Kidney (tissue), 14 donors: ENCODE results near the gene BUB1B. TPM values are rescaled to one million over a fixed set of nuclear protein-coding genes. Genes with fewer than 3 reads are reported as not detected.
A peak's percentile ranks its signal among the peaks of the same experiment; 100 is the strongest.
"Not testable (repeated sequence)": the region's sequence is repeated elsewhere in the genome, so short reads cannot be mapped to it uniquely, and the experiment has no call there.

Experiments used
- DNase-seq, 5 donors: peaks; one replicate each; pipeline ENCODE4 v3.0.0-alpha.2; 2013 to 2020
- FAIRE-seq: peaks from 2 replicates; lab custom pipeline; 2012; peaks lifted over from hg19 to GRCh38; lab: Jason Lieb, UNC
- H3K27ac ChIP-seq, 2 donors: one replicate each; pipeline ENCODE4 v1.7.0; 2013; ENCODE audit warnings: low read depth in 2 of 2, low read length in 2 of 2, inconsistent platforms in 1 of 2
- H3K27me3 ChIP-seq: one replicate; pipeline ENCODE4 v1.7.1; 2013; ENCODE audit warnings: low read length, inconsistent platforms; ENCODE audit not compliant: control insufficient read depth, insufficient read depth
- H3K36me3 ChIP-seq, 3 donors: one replicate each; pipeline versions ENCODE4 v1.7.0 to v1.7.1; 2013; ENCODE audit warnings: low read length in 3 of 3, control low read depth in 1 of 3, inconsistent platforms in 1 of 3; ENCODE audit not compliant: insufficient read depth in 3 of 3, control insufficient read depth in 2 of 3
- H3K4me1 ChIP-seq, 3 donors: one replicate each; pipeline versions ENCODE4 v1.7.0 to v1.7.1; 2013; ENCODE audit warnings: low read length in 3 of 3, inconsistent platforms in 1 of 3, low read depth in 1 of 3; ENCODE audit not compliant: control insufficient read depth in 2 of 3, insufficient read depth in 2 of 3
- H3K4me3 ChIP-seq, 3 donors: one replicate each; pipeline versions ENCODE4 v1.7.0 to v1.8.1; 2013; ENCODE audit warnings: low read length in 3 of 3, control low read depth in 1 of 3, inconsistent platforms in 1 of 3
- H3K9ac ChIP-seq, 3 donors: one replicate each; pipeline versions ENCODE4 v1.7.0 to v1.7.1; 2013; ENCODE audit warnings: low read length in 3 of 3, control low read depth in 1 of 3, inconsistent platforms in 1 of 3
- H3K9me3 ChIP-seq, 3 donors: one replicate each; pipeline versions ENCODE4 v1.7.0 to v1.7.1; 2013; ENCODE audit warnings: low read length in 3 of 3, control low read depth in 1 of 3, inconsistent platforms in 1 of 3; ENCODE audit not compliant: control insufficient read depth in 2 of 3, insufficient read depth in 1 of 3
- intact Hi-C: fragments of 100-400 bp; cut with DNase I; formaldehyde crosslinking; loops from one replicate; pipeline ENCODE4 v1.11.1; 2022
- polyA plus RNA-seq: library from polyadenylated mRNA; stranded (reverse); fragments of 350-450 nt; fragmentation: Illumina TruSeq; extraction: RNeasy Lipid Tissue Mini Kit (QIAGEN cat#74804); gene quantifications from one replicate; pipeline ENCODE4 v1.2.3, GENCODE V29; 2014; ENCODE audit warnings: low read depth, low replicate concordance; ENCODE audit not compliant: insufficient read depth
- total RNA-seq: library from RNA; stranded (reverse); fragmentation: NEBNext Ultra II Directional; extraction: Animal tissue kit (Norgen Biotek cat#: 25700); gene quantifications from one replicate; pipeline ENCODE4 v1.2.1, GENCODE V29; 2021
- TF ChIP-seq, protein P1 (sequence below): IDR thresholded peaks from 3 replicates; pipeline ENCODE4 v1.5.1; 2012; ENCODE audit warnings: mild to moderate bottlenecking, moderate library complexity, borderline replicate concordance; ENCODE audit not compliant: insufficient read depth; ENCODE audit errors: extremely low read depth
- donor health status: control.
- donor health status: control.
- donor health status: control.
- donor health status: control.
- donor health status: control.
- donor health status: DM: yes; HTN: yes; CAD: no.
- donor health status: Normal renal cell carcinoma (clear cell type).

The BUB1B gene
- total and polyA plus RNA-seq, 2 donors from 2014 or later, result 0.69 to 0.94 TPM

- DNase-seq (no peak), FAIRE-seq (no peak)
- intact Hi-C loops, result loop anchor here (10.0 kb wide), 1 partner anchor 74 kb away; no protein-coding TSS in a partner anchor
These were observed 42.4 kb upstream of the BUB1B start for GRCh38 chr15:40118473-40118872.

GRCh38 chr15:40121911-40122638 is 38.8 kb upstream of the BUB1B start:
- Histone ChIP-seq H3K27me3 (no peaks in the 10 kb centered on the region), H3K36me3 (no peaks in the 10 kb centered on the region), H3K4me1 (no peaks in the 10 kb centered on the region), H3K27ac (no peak overlapping the region), H3K4me3 (no peak overlapping the region), H3K9me3 (no peaks in the 10 kb centered on the region), H3K9ac (no peak overlapping the region)
- TF ChIP-seq, protein P1, sequence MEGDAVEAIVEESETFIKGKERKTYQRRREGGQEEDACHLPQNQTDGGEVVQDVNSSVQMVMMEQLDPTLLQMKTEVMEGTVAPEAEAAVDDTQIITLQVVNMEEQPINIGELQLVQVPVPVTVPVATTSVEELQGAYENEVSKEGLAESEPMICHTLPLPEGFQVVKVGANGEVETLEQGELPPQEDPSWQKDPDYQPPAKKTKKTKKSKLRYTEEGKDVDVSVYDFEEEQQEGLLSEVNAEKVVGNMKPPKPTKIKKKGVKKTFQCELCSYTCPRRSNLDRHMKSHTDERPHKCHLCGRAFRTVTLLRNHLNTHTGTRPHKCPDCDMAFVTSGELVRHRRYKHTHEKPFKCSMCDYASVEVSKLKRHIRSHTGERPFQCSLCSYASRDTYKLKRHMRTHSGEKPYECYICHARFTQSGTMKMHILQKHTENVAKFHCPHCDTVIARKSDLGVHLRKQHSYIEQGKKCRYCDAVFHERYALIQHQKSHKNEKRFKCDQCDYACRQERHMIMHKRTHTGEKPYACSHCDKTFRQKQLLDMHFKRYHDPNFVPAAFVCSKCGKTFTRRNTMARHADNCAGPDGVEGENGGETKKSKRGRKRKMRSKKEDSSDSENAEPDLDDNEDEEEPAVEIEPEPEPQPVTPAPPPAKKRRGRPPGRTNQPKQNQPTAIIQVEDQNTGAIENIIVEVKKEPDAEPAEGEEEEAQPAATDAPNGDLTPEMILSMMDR, result no peak
- intact Hi-C loops, result no loop called here
- DNase-seq, result no peak
- no peak for FAIRE-seq

More at GRCh38 chr15:40118473-40118872, 42.4 kb upstream of the BUB1B start:
- no peaks in the 10 kb centered on the region for H3K36me3 ChIP-seq
- H3K27ac ChIP-seq, result no peak overlapping the region
- H3K9ac ChIP-seq, result no peak overlapping the region
- H3K4me3 ChIP-seq, result no peak overlapping the region
- H3K27me3 ChIP-seq, result no peaks in the 10 kb centered on the region
- TF ChIP-seq, protein P1, result no peak
- no peaks in the 10 kb centered on the region for H3K9me3 ChIP-seq
- H3K4me1 ChIP-seq, result peaks cover 0 to 2% (median 0%) of the 10 kb centered on the region in 3 donors

DNA sequence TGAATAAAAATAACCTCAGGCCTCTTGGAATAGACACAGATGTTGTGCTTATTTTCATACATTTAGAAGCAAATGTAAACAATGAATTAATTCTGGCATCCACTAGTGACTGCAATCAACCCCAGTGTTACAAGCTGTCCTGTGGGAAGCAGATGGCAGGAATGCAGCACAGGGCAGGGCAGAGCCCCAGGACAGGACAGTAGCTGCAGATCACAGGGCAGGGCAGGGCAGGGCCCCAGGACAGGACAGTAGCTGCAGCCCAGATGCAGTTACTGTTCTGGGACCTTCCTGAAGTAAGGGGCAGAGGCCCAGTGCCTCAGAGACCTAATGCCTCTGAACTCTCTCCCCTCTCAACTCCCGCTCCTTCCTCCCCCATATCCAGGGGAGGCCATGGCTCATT is 37.9 kb upstream of the BUB1B start:
- H3K4me1 ChIP-seq, intact Hi-C loops: not testable (repeated sequence)

GRCh38 chr15:40123863-40124262 is 37.0 kb upstream of the BUB1B start:
- H3K36me3 ChIP-seq, FAIRE-seq, H3K4me1 ChIP-seq, H3K9ac ChIP-seq, H3K4me3 ChIP-seq, H3K27me3 ChIP-seq, DNase-seq, intact Hi-C loops, H3K9me3 ChIP-seq, H3K27ac ChIP-seq: not testable (repeated sequence)

More for the DNA sequence above, 37.9 kb upstream of the BUB1B start:
- not testable (repeated sequence) for H3K4me3 ChIP-seq, H3K27ac ChIP-seq, DNase-seq, FAIRE-seq, H3K36me3 ChIP-seq, H3K27me3 ChIP-seq, H3K9me3 ChIP-seq, H3K9ac ChIP-seq

DNA sequence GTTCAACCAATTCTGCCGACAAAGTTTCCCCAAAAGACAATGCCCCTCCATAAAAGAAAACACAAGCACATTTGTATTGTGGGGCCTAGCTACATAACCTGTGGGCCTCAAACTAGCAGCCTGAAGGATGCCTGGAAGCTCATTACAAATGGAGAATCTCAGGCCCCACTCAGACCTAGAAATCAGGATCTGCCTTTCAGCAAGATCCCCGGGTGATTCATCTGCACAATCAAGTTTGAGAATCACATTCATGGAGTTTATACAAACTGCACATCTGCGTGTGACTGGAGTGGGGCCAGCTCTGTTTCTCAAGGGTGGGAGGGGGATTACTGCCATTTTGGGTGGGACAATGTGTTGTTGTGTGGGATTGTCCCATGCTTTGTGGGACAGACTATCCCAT is 36.5 kb upstream of the BUB1B start:
- intact Hi-C loops, H3K27ac ChIP-seq, H3K36me3 ChIP-seq, FAIRE-seq, H3K27me3 ChIP-seq, DNase-seq, H3K4me1 ChIP-seq, H3K9me3 ChIP-seq, H3K9ac ChIP-seq, H3K4me3 ChIP-seq: not testable (repeated sequence)

GRCh38 chr15:40124807-40125285 is 36.0 kb upstream of the BUB1B start:
- H3K4me3 ChIP-seq, H3K36me3 ChIP-seq, H3K9ac ChIP-seq, H3K4me1 ChIP-seq, FAIRE-seq, H3K27me3 ChIP-seq, H3K9me3 ChIP-seq, H3K27ac ChIP-seq, intact Hi-C loops: not testable (repeated sequence)
- peak in 1 of 5 donors; percentile 42 for DNase-seq
